Stimulated activated CD4-positive, alpha-beta T cell treated with anti-CD3 and anti-CD28 coated beads, Interleukin-4, amount 100 ng/mL, for 4 hours (primary cell): ENCODE data around the gene PTPRM.

ENCODE experiments used
- DNase-seq, 2 experiments: peaks; one replicate each; pipeline ENCODE4 v3.0.0-alpha.2; 2020

The PTPRM gene

GRCh38 chr18:7760967-7761948, 194.1 kb downstream of the PTPRM start:
- no peak for DNase-seq

DNA sequence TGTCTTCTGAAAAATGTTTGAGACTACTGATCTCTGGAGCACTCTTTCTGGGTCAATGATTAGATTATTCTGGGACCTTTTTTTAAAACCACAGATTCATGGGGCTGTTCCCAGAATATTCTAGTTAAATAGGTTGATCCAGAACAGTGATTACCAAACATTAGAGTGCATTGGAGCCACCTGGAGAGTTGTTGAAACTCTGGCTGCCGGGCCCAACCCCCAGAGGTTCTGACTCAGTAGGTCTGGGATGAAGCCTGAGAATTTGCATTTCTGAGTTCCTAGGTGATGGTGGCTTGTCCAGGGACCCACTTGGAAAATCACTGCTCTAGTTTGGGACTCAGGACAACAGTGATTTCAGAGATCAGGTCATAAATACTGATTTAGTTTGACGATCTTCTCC, 197.3 kb downstream of the PTPRM start:
- no peak for DNase-seq

DNA sequence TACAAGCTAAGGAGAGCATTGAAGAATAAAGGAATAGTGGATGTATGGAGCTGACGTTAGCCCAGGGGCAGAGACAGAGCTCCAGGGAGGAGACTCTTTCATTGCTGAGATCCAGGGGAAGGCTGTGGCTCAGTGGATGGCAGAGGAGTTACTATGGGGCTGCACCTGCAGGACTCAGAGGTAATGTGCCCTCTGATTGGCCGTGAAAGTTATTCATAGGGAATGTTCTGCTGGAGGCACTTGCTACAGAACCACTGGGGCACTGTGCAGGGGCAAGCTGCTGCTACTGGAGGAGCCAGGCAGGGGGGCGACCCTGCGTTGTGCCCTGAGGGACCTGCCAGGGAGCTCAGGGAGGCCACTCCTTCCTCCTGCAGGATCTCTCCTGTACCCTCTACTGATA, 199.2 kb downstream of the PTPRM start:
- no peak for DNase-seq

DNA sequence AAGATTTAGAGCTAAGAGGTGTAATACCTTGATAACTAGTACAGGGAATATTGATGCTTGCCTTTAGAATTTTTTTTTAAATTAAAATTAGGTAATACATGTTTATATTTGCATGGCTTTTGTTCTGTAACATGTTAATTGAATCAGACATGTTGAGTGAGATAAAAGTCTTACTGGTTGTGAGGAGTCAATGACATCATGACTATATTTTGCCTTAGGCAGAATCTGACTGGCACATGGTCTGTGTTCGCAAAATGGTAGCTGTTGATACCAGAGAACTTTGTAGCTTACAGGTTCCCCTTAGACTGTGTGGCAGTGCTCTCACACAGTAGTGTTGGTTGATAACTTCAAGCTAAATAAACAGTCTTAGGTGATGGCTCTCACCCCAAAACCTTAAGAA, 199.7 kb downstream of the PTPRM start:
- DNase-seq, result no peak

DNA sequence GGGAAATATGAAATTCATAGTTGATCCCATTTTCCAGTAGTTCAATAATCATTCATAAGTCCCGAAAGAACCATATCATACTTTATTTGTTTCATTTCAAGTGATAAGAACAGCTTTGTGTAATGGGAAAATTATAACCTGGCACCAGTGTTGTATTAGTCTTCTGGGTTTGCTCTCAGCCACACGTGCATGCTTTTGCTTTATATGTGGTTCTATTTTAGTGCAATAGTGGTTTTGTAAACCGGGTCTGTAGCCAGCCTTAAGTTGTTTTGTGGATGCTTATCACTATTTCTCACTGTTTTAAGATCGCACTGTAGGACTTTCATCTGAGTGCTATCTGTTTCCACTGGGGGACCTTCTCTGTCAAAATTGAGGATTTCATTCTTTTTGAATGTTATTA, 203.8 kb downstream of the PTPRM start:
- no peak for DNase-seq

DNA sequence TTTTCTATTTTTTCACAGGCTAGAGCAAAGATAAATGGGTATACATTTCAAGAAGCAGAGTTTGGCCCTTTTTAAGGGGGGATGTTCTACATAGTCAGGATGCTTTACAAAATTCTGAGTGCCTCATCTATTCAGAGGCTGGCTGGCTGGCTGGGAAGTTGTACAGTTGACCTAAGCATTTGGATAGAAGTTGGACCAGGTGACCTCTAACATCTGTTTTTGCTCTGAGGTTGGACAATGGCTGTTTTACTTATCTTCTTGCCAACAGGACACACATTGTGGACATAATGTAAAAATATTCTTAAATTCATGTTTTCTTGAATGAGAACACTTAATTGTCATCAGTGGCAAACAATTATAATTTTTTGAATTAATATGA, 205.4 kb downstream of the PTPRM start:
- DNase-seq, result no peak

DNA sequence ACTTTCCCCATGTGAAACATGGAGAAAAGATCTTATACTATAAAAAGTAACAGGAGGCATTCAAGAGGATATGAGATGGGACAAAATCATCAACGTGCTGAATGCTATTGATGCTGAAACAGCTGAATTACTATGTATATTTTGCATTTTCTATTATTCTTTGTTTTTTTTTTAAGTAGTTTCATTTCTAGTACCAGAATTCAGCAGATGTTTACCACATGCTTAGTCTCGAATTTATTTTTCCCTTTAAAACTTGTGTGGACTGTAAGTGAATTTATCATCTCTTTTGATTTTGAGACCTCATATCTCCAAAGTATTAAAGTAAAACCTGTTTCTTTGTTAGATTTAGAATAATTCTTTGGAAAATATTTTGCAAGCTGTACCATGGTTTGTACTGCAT, 205.8 kb downstream of the PTPRM start:
- DNase-seq, result no peak

GRCh38 chr18:7775128-7775527, 208.0 kb downstream of the PTPRM start:
- DNase-seq, result no peak

GRCh38 chr18:7775843-7776242, 208.7 kb downstream of the PTPRM start:
- no peak for DNase-seq

GRCh38 chr18:7778181-7778580, 211.1 kb downstream of the PTPRM start:
- no peak for DNase-seq

GRCh38 chr18:7779211-7779610, 212.1 kb downstream of the PTPRM start:
- no peak for DNase-seq

DNA sequence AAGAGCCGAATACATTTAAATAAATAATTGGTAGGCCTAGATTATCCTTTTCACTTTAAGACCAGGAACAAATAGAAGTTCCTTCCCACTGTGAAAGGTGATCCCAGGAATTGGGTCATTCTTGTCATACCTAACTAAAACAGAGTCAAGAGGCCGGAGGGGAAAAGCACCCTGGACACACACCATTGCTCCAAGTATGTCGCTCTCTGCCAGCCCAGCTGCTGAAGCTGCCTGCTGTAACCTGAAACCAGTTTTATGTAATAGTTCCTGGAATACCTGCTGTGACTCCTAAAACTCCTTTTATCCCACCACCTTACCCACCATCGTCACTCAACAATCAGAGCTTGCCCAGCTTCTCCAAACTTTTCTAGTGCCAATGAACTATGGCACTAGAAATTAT, 217.1 kb downstream of the PTPRM start:
- no peak for DNase-seq

DNA sequence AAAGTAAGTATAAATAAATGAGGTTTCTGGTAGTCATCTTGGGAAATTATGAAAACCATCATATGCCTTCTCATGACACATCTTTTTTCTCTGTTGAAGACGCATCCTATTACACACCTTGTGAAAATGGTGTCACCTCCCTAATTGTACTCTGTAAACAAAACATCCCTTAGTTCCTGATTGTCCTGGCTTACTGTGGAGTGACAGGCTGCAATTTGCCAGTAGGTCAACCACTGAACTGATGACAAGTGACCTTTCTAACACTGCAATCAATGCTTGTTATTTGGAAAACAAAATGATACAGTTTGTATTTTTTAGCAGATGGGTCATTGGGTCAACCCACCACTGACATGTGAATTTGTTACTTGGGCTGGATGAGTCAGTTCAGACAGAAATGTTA, 219.5 kb downstream of the PTPRM start:
- DNase-seq, result no peak

DNA sequence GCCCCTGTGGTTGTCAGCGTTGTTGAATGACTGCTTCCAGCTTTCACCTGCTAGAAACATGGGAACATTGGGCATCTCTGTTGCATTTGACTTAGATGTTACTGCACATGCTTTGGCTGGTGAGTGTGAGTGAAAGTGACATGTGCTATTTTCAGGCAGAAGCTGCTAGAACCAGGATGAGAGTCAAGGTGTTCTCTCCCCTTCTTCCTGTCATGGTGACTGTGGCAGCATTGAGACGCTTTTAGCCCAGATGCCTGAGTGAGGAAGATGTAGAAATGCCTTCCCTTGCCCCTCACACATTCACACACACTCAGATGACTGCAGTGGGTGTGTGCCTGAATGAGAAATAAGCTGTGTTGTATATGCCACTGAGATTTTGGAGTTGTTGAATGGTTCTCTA, 220.2 kb downstream of the PTPRM start:
- DNase-seq, result no peak

GRCh38 chr18:7789856-7790552, 222.9 kb downstream of the PTPRM start:
- no peak for DNase-seq

DNA sequence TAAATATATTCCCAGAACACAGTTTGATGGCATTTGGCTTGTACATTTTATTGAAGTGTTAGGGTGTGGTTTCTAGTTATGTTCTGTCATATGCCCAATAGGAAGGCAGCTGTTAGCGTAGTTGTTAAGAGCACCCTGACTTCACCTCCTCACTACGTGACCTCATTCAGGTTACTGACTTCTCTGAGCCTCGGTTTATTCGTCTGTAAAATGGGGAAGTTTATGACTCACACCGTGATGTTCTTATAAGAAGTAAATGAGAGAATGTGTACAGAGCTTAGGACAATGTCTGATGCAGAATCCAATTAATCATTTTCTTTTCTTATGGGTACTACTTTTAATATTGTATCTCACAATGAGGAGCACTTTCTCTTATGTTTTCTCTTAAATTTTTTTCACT, 226.0 kb downstream of the PTPRM start:
- no peak for DNase-seq

DNA sequence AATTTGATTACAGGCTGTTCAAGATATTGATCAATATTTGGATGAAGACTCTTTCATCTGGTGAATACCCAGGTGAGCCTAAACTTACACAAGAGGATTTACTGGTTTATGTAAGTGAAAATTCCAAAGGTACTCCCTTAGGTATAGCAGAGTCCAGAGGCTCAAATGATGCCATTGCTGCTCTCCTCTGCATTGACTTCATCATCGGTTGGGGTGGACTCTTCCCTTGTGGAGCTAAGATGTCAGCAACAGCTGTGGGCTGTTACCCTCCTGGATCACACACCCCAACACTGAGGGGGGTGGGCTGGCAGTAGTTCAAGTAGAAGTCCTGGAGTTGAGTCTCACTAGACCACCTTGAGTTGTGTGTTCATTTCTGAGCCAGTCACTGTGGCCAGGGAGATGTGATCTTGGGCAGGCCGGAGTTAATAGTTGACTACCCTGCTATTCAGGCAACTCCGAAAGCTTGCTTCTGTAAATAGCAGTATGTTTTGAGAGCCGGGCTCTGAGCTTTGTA, 236.9 kb downstream of the PTPRM start:
- no peak for DNase-seq

GRCh38 chr18:7805096-7805495, 238.0 kb downstream of the PTPRM start:
- DNase-seq, result no peak

DNA sequence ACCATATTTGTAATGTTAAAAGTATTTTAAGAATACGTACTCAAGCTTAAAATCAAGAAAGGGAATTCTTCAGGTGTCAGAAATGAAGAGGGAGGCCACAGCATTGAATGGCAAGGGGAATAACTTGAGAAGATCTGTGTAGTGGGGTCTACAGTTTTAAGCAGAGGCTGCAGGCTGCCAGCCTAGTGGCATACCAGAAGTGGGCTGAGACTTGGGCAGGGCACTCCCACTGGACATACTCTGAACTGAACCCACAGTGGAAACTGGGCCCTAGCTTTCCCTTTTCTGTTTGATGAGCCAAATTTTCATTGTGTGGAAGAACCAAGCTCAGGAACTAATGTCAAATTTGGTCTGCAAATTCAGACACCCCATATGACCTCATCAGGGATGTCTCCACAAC, 238.8 kb downstream of the PTPRM start:
- DNase-seq, result no peak

DNA sequence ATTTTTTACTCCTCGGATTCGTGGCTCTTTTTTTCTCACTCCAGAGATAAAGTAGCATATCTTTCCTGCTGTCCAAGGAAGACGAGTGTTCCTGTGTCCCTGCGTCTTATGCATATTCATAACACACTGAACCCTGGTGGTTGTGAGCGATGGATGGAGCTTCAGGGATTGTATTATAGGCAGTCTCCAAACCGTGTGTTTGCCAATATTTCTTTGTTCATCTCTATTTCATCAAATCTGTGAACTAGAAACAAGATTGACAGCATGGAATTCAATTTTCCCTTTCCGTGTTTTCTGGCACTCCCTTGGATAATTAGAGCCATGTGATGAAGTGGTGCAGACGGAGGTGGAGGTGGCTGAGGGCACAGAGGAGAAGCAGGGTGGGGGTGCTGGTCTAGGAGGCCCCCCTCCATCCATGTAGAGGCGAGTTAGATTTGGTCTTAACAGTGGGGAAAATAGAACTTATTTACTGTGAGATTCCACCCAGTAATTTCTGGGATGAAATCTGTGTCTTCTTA, 240.9 kb downstream of the PTPRM start:
- DNase-seq, result no peak

- no peak for DNase-seq
These were observed 241.9 kb downstream of the PTPRM start for GRCh38 chr18:7808992-7809391.

GRCh38 chr18:7809455-7809854, 242.3 kb downstream of the PTPRM start:
- DNase-seq, result no peak

DNA sequence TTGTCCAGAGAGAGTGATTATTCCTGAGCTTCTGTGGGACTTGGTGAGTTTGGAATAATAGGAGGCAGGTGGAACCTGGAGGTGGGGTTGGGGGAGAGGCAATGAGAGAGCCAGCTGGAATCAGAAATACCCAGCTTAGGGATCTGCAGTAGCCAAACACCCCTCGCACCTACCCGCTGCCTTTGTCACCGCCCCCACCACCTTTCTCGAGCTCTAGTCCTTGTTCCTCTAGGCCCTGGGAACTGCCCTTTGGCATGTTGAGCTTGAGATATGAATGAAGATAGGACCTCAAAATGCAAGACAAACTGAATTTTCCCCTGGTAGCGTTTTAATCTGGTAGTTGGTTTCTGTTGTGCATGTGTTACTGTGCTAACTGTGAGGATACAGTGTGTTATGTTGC, 242.9 kb downstream of the PTPRM start:
- DNase-seq, result no peak
